HG03159 (cell line): ENCODE results near the gene WDFY4.

Experiments
- ATAC-seq: cut with Tn5 transposase; IDR thresholded peaks from one replicate; pipeline ENCODE4 v1.9.1; 2021; ENCODE audit warnings: mild to moderate bottlenecking, moderate library complexity; ENCODE audit not compliant: unreplicated experiment

WDFY4 gene

DNA sequence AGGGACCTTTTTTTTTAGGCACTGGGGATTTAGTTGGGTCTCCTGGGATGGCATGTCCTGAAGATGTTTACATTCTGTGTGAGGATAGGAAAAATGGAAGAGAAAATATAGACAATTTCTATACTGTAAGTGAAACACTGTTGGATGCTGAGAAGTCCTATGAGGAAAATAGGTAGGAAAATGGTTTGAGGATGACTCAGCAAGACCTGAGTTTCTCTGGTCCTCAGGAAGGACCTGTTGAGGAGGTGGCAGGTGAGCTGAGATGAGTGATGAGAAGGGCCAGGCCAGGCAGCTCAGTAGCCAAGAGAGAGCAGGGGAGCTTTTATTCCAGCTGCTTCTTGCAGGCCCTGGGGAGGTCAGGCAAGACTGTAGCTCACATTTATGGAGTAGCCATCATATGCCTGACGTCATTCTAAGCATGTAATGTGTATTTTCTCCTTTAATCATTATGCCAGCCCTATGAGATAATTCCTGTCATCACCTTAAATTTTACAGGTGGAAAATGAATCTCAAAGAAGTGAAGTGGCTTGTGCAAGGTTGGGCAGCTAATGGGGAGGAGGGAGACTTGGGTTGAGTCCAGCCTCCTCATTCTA is 274.0 kb downstream of the WDFY4 start:
- no peak for ATAC-seq

DNA sequence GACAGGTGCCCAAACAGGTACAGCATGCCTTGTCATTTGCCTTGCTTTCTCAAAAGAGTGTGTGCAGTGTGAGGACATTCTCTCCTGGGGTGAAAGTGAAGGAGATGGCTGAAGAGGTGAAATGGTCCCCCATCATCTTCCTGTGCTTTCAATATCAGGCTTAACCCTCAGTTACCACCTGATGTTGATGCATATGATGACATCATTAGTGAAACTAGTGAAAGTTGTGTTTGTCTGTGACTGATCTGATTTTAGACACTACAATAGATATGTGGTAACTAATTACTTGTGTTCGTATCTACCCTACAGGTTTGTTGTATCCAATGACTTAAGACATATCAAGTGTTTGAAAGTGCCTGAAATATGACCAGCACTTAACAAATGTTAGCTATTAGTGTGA is 279.4 kb downstream of the WDFY4 start:
- no peak for ATAC-seq

DNA sequence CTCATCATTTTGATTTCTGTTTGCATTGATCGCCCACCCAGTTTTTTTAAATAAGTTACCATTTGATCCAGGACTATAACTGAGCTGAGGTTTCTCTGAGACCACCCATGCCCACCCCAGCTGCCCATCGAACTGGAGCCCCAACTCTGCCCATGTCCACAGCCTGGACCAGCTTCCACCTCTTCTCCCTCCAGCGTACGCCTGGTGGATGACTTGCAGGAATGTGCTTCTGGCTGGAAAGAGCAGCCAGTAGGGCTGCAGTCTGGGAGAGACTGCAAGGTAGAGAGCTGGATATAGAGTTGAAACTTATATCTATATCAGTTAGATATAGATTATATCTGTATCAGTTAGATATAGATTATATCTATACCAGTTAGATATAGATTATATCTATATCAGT is 280.8 kb downstream of the WDFY4 start:
- ATAC-seq: no peak

DNA sequence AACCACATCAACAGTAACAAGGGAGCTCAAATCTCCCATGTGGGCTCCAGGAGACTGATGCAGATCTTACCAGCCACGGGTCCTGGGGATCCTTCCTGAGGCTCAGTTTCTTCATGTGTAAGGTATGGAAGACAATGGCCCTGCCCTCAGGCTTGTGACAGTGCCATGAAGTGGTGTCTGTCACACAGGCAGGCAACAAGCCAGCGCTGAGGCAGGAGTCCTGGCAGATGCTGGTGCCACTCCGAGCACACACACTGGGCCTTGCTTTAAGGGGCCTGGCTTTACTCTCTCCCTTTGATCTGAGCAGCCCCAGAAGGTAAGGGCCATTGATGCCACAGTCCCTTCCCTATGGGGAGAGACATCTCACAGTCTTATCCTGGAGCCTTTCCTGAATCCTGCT is 283.4 kb downstream of the WDFY4 start:
- ATAC-seq: no peak

DNA sequence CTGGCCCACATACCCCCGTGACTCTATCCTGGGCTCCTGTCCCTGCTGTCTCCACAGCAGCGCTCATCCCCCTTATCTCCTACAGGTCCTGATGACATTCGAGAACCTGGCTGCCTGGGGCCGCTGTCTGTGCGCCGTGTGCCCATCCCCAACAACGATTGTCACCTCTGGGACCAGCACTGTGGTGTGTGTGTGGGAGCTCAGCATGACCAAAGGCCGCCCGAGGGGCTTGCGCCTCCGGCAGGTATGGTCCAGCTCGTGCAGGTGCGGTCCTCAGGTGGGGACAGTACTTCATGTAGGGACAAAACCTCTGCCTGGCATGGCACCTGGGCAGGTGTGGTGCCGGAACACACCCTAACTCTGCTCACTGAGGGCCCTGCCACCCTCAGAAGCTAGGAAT is 285.4 kb downstream of the WDFY4 start:
- ATAC-seq: no peak

DNA sequence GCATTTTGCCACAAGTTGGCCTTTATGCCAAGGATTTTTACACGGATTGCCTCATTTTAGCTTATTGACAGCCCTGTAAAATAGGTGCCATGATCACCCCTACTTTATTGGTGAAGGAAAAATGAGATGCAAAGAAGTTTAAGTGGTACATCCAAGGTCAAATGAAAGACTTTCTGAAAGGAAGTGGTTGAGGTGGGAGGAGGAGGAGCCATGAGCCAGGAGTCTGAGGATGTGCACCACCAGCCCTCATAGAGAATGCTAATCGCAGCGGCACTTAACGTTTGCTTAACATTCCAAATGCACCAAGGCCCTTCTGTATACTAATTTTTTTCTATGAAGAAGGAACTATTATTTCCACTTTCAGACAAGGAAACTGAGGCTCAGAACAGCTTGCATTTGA is 286.0 kb downstream of the WDFY4 start:
- ATAC-seq: no peak

DNA sequence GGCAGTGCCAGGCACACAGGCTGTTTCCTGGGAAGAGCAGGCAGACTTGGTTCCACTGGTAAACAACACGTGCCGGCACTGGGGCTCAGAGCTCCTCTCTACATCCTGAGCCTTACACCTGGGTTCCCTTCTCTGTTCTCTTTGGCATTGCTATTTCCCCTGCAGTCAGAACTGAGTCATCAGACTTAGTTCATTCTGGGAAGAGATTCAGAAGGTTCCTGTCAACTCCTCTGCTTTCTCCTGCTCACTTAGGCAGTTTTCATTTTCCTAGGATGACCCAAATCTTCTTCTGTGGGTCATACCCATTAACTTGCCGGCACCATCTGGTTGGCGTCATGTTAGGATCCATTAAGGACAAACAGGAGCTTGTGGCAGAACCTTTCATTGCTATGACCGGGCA is 288.4 kb downstream of the WDFY4 start:
- no peak for ATAC-seq

DNA sequence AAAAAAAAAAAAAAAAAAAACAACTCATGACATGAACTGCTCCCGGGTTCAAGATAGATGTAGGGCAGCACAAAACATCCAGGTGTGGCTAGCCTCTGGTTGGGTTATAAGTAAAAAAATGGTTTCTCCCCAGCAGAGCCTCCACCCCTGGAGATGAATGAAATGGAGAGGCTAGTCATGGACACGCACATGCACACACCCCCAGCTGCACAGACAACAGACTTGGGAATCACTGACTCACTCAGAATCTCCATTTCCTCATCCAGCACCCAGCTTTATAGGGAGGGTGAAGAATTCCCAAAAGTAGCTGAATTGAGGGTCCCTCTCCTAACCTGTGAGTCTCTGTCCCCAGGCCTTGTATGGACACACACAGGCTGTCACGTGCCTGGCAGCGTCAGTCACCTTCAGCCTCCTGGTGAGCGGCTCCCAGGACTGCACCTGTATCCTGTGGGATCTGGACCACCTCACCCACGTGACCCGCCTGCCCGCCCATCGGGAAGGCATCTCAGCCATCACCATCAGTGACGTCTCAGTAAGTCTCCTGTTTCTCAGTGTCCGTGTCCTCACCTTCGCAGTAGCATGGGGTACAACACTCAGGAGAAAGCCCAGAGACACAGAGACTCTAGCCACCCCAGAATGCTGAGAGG is 290.0 kb downstream of the WDFY4 start:
- ATAC-seq: no peak

DNA sequence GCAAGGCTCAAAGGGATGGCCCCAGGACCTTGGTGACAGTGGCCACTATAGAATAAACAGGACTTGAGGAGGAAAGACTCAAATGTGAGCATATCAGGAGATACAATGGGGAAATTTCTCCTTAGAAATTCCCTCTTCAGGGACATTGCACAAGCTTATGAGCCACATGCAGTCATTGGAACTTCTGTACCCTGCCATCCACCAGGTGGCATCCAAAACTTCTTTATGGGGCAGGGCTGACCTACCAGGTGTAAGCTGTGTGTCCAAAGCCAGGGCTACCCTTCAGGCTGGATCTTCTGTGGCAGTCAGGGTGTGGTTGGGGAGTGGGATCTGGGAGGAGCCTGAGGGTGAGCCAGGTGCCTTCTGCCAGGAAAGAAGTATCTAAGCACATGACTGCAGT is 291.5 kb downstream of the WDFY4 start:
- ATAC-seq: no peak

DNA sequence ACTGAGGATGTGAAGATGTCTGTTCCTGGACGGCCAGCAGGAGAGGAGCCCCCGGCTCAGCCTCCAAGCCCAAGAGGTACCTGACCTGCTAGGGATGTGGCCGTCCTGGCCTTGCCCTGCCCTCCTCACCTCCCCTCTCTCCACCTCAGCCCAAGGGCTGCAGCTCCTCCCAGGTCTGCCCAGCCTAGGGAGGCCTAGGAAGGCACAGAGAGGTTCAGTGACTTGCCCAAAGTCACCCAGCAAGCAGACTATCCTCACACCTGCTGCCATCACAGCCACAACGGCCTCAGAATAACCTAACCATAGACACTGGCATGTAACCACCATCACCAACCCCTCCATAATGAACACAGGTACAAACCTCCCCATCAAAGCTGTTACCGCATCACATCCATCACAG is 293.6 kb downstream of the WDFY4 start:
- ATAC-seq: no peak

DNA sequence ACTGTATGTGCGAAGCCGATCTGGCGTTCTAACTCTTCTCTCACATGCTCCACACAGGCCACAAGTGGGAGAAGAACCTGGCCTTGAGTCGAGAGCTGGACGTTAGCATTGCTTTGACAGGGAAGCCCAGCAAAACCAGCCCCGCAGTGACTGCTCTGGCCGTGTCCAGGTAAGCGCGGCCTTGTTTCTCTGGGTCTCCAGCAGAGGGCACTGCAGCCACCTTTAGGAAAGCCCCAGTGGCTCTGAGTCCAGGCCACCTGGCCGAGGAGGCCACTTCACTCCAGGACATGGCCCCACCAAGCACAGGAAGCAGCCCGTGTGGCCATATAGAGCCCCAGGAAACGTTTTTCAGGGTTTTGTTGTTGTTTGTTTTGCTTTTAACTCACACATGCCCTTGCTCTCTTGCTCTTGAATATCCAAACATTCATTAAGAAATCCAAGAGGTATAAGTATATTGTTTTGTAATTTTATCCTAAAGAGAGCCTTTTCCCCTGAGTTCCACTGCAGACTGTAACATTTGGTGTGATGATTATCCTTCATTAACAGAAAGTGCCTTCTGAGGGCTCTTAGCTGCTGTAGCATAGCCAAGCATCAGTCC is 296.7 kb downstream of the WDFY4 start:
- ATAC-seq: no peak

DNA sequence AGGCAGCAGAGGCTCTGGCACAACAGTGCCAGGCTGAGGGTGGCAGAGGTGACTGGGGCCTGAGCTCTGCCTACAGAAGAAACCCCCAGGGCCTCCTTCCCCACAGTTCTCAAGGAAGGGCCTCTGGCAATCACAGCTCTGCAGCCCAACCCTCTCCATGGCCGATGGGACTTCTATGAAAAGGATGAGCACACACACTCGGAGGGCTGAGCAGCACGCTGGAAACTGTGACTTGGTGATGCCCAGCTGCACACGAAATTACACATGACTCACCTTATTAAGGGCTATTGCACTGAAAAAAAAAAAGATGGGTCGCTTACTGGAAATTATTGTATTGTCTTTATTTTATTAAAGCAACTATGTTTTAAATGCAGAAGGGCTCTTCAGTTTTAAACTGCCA is 297.9 kb downstream of the WDFY4 start:
- ATAC-seq: no peak

DNA sequence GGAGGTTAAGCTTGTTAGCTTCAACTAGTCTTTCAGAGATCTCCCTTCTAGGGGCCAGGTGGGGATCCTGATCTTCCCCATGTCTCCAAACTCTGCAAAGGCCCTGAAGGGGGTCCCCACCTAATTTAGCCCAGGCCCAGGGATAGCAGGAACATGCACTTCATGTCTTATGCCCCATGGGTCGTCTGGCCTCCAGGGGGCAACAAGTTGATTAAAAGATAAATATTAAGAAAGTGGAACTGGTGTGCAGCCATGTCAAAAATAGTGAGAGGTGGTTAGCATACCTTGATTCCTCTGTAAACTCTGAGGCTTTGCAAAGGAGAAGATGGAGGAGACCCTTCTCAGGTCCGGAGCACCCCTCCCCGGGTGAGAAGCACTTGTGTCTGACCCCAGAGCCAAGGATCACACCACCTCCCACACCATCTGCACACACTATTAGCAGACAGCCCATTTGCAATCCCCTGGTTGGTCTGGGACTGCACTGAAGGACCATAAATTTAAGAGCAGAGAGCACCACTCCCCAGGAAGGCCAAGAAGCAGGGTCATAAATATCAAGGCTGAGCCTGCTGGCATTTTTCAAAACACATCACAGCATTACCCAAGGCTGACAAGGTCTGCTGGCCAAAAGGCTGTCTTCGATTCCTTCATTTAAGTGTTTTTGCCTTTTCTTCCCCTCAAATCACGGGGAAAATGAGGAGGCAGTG is 299.1 kb downstream of the WDFY4 start:
- ATAC-seq: no peak

DNA sequence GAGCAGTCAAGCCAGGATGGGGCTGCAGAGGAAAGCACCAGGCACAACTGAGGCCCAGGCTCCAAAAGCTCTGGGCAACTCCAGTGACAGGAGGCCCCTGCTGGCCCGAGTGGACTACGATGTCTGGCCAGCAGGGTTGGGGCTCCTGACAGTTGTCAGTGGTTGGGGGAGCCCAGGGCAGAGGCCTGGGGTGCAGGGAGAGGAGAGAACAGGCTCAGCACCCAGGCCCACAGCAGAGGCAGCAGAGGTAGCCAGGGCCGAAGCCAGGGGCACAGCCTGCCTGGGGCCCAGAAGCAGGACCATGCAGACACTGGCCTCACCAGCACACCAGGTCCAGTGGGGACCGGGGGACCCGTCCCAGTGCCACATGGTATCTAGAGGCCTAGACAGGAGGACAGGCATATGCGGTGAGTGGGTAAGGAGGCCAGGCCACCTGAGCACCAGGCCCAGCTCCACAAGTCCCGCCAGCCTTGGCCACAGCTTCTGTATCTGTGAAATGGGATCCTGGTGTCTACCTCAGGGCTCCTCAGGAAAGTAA is 301.0 kb downstream of the WDFY4 start:
- ATAC-seq: no peak

DNA sequence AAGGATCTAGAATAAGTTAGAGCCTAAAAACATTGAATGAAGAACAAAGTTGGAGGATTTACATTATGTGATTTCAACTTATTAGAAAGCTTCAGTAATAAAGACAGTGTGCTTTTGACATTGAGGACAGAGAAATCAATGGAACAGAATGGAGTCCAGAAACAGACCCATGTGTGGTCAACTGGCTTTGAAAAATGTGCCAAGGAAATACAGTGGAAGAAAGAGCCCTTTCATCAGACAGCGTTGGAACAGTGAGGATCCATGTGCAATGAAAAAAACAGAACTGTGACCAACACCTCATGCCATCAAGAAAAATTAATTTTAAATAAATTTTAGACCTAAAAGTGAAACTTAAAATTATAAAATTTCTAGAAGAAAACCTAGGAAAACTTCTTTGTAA is 305.6 kb downstream of the WDFY4 start:
- no peak for ATAC-seq

DNA sequence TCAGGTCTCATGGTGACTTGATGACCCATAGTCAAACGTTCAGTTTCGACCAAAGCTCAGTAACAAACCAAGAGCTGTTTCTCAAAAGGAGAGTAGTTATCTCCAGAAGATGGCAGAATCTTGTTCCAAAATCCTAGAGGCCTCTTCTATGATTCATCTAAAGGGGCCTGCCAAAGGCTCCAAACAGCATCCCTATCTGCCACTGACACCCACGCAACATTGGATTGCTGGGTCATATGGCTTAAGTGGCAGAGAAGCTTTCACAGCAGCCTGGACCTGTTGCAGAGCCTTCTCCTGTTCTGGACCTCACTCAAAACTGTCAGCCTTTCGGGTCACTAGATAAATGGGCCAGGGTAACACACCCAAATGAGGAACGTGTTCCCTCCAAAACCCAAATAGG is 309.0 kb downstream of the WDFY4 start:
- ATAC-seq: no peak

DNA sequence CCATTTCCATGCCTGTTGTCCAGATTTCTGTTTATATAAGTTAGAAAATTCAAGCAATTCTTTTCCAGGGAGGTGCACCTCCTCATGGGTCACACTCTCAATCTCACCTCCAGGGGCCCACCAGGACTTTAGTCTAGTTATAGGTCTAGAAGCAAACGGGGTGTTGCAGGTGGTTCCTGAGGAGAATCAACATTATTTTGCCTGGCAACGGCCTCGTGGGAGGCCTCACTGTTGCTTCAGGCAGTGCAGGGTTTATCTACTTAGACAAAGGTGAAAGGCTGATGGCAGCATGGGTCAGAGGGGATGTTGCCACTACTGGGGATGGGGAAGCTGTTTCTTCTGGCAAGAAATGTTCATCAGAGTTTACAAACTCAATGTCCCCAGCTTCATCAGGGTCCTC is 311.7 kb downstream of the WDFY4 start:
- no peak for ATAC-seq

DNA sequence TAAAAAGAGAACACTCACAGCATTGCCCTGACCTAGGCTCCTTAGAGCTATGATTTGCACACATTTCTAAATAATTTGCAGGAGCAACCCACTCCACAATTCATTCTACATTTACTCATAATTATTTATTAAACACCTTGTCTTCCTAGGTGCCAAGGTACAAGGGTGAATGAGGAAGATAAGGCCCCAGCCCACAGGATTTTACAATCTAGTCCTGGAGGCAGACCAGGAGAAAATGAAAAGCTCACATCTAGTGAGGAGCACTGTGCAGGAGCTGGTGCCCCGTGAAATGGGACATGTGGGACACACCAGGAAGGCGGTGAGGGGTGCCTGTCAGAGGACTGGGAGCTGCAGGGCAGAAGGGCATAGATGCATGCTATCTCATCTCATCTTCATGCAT is 314.7 kb downstream of the WDFY4 start:
- no peak for ATAC-seq

DNA sequence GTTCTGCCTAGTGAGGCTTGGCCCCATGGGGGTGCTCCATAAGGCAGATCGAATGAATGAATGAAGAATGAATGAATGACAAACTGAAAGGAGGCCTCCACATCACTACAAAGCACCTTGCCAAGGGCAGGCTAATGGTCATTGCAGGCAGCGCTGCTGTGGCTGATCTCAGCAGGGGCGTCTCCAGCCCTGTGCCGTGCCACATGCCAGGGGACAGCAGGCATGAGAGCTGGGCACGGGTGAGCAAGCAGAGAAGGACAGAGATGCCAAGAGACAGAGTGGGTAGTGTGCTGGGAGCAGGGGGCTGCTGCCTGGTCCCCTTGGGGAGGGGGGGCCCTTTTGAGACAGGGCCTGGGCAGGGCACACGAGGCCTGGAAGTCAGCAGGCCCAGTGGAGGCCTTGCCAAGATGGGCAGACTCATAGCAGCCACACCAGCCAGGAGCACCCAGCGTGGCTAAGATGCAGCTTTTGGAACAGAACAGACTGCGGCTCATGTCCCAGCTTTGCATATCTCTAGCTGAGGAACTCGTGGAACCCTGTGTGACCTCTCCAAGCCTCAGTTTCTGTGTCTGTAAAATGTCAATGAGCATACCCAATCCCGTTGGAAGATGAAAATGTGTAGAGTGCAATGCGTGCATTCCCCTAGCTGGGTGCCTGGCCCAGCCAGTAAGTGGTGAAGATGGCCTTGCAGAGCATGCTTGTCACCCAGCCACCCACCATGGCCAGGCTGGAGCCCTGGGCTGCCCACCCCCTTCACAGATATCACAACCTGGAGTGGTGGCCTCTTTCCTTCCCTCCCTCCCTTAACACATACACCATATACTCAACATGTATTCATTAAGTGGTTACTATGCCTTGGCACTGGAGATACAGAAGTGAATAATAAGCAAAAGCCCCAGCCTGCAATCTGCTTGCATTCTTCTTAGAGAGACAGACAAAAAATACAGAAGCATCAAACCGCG is 316.0 kb downstream of the WDFY4 start:
- no peak for ATAC-seq

DNA sequence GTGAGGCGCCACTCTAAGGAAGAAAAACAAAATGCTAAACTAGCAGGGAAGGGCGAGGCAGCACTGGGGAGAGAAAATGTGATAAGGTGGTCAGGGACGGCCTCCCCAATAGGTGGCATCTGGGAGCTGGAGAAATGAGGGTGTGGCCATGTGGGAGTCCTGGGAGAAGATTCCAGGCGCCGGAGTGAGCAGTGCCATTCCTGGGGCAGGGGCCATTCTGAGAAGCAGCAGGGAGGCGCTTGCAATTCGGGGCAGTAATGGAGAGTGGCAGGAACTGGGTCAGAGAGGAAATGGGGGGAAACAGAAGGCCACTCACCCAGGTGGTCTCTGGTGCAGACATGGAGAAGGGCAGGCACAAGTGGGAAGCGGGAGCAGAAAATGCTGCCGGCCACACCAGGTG is 316.7 kb downstream of the WDFY4 start:
- no peak for ATAC-seq
